Fibroblast of peridontal ligament (primary cell): ENCODE results near the gene PDZD2.
"Not testable (repeated sequence)": the region's sequence is repeated elsewhere in the genome, so short reads cannot be mapped to it uniquely, and the experiment has no call there.

ENCODE experiments used
- DNase-seq: peaks from one replicate; pipeline ENCODE4 v3.0.0-alpha.2; 2010; ENCODE audit errors: extremely low read depth

Gene PDZD2

DNA sequence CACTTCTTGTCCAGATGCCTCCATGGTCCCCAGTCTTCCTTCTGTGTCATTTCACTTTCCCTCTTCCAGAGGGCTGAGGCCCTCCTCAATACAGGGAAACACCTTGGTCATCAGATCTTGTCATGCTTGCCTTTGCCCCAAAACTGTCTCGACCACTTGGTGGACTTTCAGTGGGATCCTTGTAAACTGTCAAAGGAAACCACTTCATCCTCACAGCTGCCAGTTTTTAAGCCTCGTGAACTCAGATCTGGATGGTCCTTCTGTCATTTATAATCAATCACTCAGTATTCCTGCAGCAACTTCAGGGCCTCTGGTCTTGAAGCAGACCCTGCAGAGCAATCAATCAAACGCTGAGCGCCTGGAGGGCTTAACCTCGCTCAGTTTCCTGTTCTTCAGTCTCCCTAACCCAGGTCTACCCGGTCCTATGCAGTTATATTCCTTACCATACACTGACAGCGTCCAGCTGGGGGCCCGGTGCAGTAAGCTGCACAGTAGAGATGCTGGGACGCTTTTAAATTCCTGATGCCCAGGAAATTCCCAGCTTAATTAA, 460.6 kb downstream of the PDZD2 start:
- no peak for DNase-seq

GRCh38 chr5:32100230-32100629, 461.3 kb downstream of the PDZD2 start:
- DNase-seq = peak; percentile 60

GRCh38 chr5:32100691-32101302, 461.9 kb downstream of the PDZD2 start:
- DNase-seq = no peak

GRCh38 chr5:32102254-32102986, 463.5 kb downstream of the PDZD2 start:
- DNase-seq = no peak

DNA sequence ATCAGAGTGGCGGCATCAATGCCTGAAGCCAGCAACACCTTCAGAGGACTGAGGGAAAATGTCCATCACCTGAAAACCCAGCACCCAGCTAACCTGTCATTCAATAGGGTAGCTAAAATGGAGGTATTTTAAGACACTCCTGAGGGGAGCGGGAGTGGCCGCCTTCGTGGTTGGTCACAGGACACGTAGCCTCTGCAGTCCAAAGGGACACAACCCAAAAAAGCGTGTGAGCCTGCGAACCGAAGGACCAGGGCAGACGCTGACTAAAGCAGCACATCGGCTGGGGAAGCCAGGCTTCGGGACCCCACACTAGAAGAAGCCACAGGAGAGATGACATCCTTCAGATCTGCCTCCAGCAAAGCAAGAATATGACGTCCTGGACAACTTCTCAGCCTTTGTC, 464.6 kb downstream of the PDZD2 start:
- no peak for DNase-seq

- DNase-seq = no peak
Observed at GRCh38 chr5:32107291-32107690, 468.4 kb downstream of the PDZD2 start.

DNA sequence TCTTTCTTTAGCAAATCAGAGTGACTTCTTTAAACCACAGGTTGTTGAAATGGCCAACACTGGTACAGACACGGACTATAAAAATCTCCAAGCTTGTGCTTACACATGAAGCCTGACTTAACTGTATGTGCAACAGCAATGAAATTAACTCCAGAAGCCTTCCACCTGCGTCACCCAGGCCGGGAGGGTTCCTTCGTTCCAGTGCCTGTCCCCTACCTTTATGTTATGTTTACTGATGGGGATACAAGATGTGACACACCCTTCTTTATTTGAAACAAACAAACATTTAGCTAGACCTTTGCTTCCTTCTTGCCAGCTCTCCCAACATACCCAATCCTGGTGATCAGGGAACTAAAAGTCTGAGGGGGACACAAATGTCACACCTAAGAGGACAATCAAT, 469.2 kb downstream of the PDZD2 start:
- DNase-seq = no peak

DNA sequence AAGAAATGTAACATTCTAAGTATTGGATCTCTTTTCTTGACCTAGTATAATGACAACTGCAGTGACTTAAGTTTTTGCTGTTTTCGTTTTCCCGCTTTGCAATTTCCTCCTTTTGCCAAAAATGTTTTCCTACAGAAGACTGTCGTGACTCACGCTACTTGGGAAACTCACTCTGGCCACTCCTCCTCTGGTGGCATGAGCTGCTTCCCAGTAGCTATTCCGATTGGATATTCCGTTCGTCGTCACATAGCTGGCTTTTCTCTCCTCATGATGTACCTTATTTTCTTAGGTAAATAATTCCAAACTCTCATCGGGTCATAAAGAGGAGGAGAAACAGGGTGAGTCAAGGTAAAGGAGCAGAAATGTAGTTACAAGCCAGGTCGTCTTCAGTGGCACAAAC, 470.3 kb downstream of the PDZD2 start:
- peak; percentile 22 for DNase-seq

- no peak for DNase-seq
Observed at GRCh38 chr5:32110111-32110696, 471.3 kb downstream of the PDZD2 start.

DNA sequence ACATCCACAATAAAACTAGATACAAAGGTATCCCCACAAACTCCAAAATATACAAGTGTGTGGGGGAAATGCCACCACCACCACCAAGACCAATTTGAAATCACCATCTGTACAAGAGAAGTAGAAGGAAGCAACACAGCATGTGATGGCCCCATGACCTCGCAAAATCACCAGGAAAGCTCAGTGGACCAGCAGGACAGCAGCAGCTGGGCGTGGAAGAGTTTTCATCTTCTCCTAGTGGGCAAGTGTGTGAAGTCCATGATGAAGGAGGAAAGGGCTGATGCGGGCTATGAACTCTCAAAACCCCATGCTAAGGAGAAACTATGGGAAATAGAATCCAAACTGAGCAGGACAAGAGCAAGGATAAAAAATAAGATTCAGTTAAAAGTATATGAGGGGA, 477.1 kb downstream of the PDZD2 start:
- no peak for DNase-seq

DNA sequence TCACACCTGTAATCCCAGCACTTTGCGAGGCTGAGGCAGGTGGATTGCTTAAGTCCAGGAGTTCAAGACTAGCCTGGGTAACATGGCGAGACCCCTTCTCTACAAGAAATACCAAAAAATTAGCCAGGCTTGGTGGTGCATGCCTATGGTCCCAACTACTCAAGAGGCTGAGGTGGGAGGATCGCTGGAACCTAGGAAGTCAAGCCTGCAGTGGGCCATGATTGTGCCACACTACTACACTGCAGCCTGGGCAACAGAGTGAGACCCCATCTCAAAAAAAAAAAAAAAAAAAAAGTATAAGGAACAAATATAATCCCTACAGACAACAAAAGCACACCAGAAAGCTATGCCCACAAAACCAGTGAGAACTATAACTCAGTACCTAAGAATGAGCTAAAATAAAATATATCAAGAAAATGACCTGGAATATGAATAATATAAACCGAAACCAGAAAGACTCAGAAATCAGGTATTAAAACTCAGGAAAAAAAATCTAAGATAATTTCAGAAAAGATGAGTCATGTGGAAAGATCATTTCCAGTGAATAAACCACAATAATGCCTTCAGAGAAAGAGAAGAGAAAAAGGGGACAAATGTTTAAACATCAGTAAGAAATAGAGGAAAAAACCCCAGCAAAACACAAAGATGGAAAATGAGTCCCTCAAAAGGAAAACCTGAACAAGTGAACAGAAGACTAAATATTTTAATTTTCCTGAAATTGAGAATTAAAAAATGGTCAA, 477.8 kb downstream of the PDZD2 start:
- DNase-seq = peak; percentile 23

- not testable (repeated sequence) for DNase-seq
Observed at GRCh38 chr5:32118922-32119321, 480.0 kb downstream of the PDZD2 start.

DNA sequence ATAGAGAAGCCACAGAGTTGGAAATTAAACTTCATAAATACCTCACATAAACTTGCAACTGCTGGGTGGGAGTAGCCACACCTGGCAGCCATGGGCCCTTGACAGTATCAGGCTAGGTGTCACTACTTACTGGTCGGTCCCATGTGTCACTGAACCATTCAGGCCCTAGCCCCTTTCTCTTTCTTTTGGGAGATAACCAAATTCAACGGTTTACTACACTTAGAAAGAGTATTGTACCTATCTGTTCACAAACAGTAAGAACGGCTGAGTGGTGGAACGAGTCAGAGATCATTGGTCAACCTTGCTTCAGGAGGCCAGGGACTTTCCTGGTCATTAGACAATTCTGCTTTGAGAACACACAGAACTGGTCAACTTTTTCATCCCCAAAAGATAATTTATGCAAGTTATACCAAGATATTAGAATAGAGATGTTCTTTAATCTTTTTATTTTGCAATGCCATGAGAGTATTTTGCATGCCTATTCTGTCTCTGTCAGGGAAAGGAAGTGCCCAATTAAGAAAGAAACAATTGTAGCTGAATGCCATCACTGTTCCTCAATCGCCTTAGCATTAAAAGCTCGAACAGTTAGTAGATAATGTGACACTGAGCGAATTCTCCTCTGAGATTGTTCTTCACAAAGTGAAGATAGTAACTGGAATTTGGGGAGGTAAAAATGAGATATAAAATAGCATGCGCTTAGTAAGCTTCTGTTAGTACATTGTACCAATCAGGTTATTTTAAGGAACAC, 484.3 kb downstream of the PDZD2 start:
- no peak for DNase-seq

GRCh38 chr5:32123889-32124676, 485.2 kb downstream of the PDZD2 start:
- DNase-seq = no peak

DNA sequence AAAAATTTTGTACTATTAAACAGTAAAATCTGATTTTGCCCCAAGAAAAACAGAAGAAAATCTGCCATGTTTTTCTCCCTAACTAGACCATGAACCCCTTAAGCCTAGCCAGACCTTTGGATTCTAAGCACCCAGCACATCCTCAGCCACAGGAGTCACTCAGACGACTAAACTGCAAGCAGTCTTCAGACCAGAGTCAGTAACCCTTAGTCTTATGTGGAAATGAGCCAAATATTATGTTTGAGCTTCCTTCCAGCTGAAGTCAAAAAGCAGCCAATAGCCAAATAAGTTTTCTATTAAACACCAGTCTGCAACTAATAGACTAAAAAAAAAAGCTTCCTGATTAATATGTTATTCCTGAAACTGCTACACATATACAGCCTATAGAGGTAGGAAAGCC, 487.8 kb downstream of the PDZD2 start:
- DNase-seq = no peak

GRCh38 chr5:32127711-32128110, 488.8 kb downstream of the PDZD2 start:
- DNase-seq = no peak

GRCh38 chr5:32129074-32129598, 490.2 kb downstream of the PDZD2 start:
- DNase-seq = no peak

DNA sequence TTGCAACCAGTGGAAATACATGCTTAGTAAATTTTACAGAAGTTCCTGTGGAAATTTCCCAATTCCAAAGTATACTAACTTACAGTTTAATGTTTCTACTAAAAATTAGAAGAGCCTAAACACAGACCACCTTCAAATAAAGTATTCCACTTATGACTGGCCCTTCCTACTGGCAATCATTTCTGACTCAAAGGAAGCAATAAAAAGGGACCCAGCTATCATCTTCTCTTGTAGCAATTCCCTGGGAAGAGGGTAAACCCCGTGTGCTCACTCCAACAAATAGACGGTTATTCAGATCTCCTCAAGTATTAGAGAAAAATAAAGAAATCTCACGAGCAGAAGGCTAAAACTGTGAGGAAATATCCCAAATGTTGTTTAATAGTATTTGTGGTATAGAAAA, 491.9 kb downstream of the PDZD2 start:
- DNase-seq = no peak

DNA sequence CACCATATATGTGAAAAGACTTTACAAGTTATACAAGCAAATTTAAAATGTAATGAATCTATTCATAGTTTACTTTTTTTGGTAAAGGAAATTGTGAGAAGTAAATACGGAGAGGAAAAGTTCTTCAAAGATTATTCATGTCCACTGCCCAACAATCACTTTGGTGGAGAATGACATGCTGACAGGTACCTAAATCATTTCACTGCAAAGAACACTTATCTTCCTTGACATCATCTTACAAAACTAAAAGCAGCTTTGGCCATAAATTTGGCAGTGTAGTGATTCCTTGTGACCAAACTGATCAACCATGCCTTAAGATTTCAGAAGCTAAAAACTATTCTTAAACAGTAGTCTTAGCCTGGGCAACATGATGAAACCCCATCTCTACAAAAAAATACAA, 492.7 kb downstream of the PDZD2 start:
- DNase-seq = no peak

- no peak for DNase-seq
Observed at GRCh38 chr5:32132757-32133156, 493.8 kb downstream of the PDZD2 start.

- no peak for DNase-seq
Observed at GRCh38 chr5:32135086-32135485, 496.2 kb downstream of the PDZD2 start.
